Gastrocnemius medialis (tissue), 4 donors: ENCODE data around the gene JADE2. TPM values are rescaled to one million over a fixed set of nuclear protein-coding genes. Genes with fewer than 3 reads are reported as not detected.
"Not testable (repeated sequence)": the region's sequence is repeated elsewhere in the genome, so short reads cannot be mapped to it uniquely, and the experiment has no call there.

Experiments
- ATAC-seq, 2 donors: fragments of 150-250 bp; one replicate each; pipeline ENCODE4 v1.9.1; 2016
- DNase-seq, 2 donors: peaks; one replicate each; pipeline ENCODE4 v3.0.0-alpha.2; 2019
- H3K27ac ChIP-seq, 4 donors: fragments of 200-600 bp; sonication (generic); 1 replicate in 1 of 4; 2 replicates in 3 of 4; pipeline ENCODE4 v1.5.1; 2016 to 2018; ENCODE audit warnings: mild to moderate bottlenecking in 2 of 4, moderate library complexity in 1 of 4
- H3K27me3 ChIP-seq, 3 donors: fragments of 200-600 bp; sonication (generic) in 2 of 3; 1 replicate in 1 of 3; 2 replicates in 2 of 3; pipeline versions ENCODE4 v1.5.1 to v1.6.0; 2016 to 2019; ENCODE audit warnings: mild to moderate bottlenecking in 1 of 3, moderate library complexity in 1 of 3
- H3K36me3 ChIP-seq, 2 donors: fragments of 200-600 bp; sonication (generic) in 1 of 2; one replicate each; pipeline ENCODE4 v1.5.1; 2017 to 2018
- H3K4me1 ChIP-seq, 2 donors: fragments of 200-600 bp; sonication (generic) in 1 of 2; one replicate each; pipeline ENCODE4 v1.5.1; 2016 to 2017; ENCODE audit warnings: mild to moderate bottlenecking in 2 of 2
- H3K4me3 ChIP-seq, 4 donors: fragments of 200-600 bp; sonication (generic) in 3 of 4; 1 replicate in 1 of 4; 2 replicates in 3 of 4; pipeline ENCODE4 v1.5.1; 2016 to 2019; ENCODE audit warnings: mild to moderate bottlenecking in 2 of 4
- H3K9me3 ChIP-seq, 3 donors: fragments of 200-600 bp; sonication (generic) in 2 of 3; 1 replicate in 1 of 3; 2 replicates in 2 of 3; pipeline ENCODE4 v1.5.1; 2016 to 2019
- CTCF ChIP-seq, 5 experiments: fragments of 450-650 bp in 3 of 5; fragments of 200-600 bp in 2 of 5; sonication (generic) in 2 of 5; IDR thresholded peaks in 4 of 5; conservative IDR thresholded peaks in 1 of 5; 1 replicate in 4 of 5; 2 replicates in 1 of 5; pipeline ENCODE4 v1.5.1; 2016 to 2019; ENCODE audit warnings: antibody characterized with exemption in 5 of 5, mild to moderate bottlenecking in 3 of 5, moderate library complexity in 3 of 5
- POLR2A ChIP-seq, 2 donors: fragments of 450-650 bp; IDR thresholded peaks; one replicate each; pipeline ENCODE4 v1.6.1; 2017; ENCODE audit warnings: antibody characterized with exemption in 2 of 2, mild to moderate bottlenecking in 2 of 2, moderate library complexity in 2 of 2
- in situ Hi-C, 4 donors: fragments of 200-750 bp; cut with MboI; loops; one replicate each; pipeline versions ENCODE4 v1.15.0 to v1.8.0; 2017; ENCODE audit warnings: low sequenced_read_pairs in 4 of 4
- intact Hi-C: fragments of 100-400 bp; cut with DNase I; formaldehyde crosslinking; loops from one replicate; pipeline ENCODE4 v1.15.1; 2023; ENCODE audit warnings: low total_unique reads
- total RNA-seq, 4 donors: library from RNA; depleted of rRNA; stranded (reverse); fragments of >200 nt; gene quantifications; one replicate each; pipeline versions ENCODE4 v1.1.0 to v1.2.3, GENCODE V29; 2016

Gene JADE2
- total RNA-seq, 4 donors from 2014 or later = 17.3 to 44.5 (median 19.8) TPM

GRCh38 chr5:134493461-134494055 lies 31.9 kb upstream of the JADE2 start:
- no peak for TF ChIP-seq CTCF (IDR thresholded peaks at IDR 0.05 in 4 of 5, conservative IDR thresholded peaks at IDR 0.05 in 1 of 5)
- Histone ChIP-seq H3K27ac (no peak overlapping the region), H3K36me3 (no peaks in the 10 kb centered on the region), H3K27me3 (no peaks in the 10 kb centered on the region), H3K4me3 (no peak overlapping the region), H3K4me1 (no peaks in the 10 kb centered on the region), H3K9me3 (no peaks in the 10 kb centered on the region)
- in situ Hi-C loops = no loop called here
- DNase-seq = no peak
- intact Hi-C loops = no loop called here
- no peak for ATAC-seq

GRCh38 chr5:134494780-134495179 lies 30.7 kb upstream of the JADE2 start:
- no peak for DNase-seq
- Histone ChIP-seq H3K27ac (no peak overlapping the region), H3K4me1 (no peaks in the 10 kb centered on the region), H3K9me3 (no peaks in the 10 kb centered on the region), H3K27me3 (no peaks in the 10 kb centered on the region), H3K36me3 (no peaks in the 10 kb centered on the region), H3K4me3 (no peak overlapping the region)
- in situ Hi-C loops (no loop called here), intact Hi-C loops (no loop called here)
- no peak for ATAC-seq
- no peak for TF ChIP-seq POLR2A (IDR thresholded peaks at IDR 0.05)
- TF ChIP-seq CTCF (IDR thresholded peaks at IDR 0.05 in 4 of 5, conservative IDR thresholded peaks at IDR 0.05 in 1 of 5) = no peak

- H3K27ac ChIP-seq, ATAC-seq, H3K4me3 ChIP-seq, H3K27me3 ChIP-seq, intact Hi-C loops, H3K36me3 ChIP-seq, H3K9me3 ChIP-seq, DNase-seq: not testable (repeated sequence)
- in situ Hi-C loops = loop anchor here in 3 of 4 donors (25.0 kb wide), 1 partner anchor 88 kb away; the partner anchor contains the start of gene CDKN2AIPNL (in 3 of the 3)
- H3K4me1 ChIP-seq = peaks cover 11 to 27% of the 10 kb centered on the region in 2 donors
These were observed 25.6 kb upstream of the JADE2 start for GRCh38 chr5:134499905-134500304.

GRCh38 chr5:134500699-134501430 lies 24.6 kb upstream of the JADE2 start:
- in situ Hi-C loops = loop anchor here in 3 of 4 donors (25.0 kb wide), 1 partner anchor 89 kb away; the partner anchor contains the start of gene CDKN2AIPNL (in 3 of the 3)
- intact Hi-C loops = no loop called here
- peak; percentile 57 for ATAC-seq

More at GRCh38 chr5:134500699-134501430, 24.6 kb upstream of the JADE2 start:
- Histone ChIP-seq H3K4me3 (no peak overlapping the region), H3K27me3 (no peaks in the 10 kb centered on the region), H3K9me3 (no peaks in the 10 kb centered on the region), H3K27ac (peak overlapping the region; percentile 2 to 63 (median 43)), H3K36me3 (no peaks in the 10 kb centered on the region), H3K4me1 (peaks cover 15 to 31% of the 10 kb centered on the region in 2 donors)
- TF ChIP-seq POLR2A (IDR thresholded peaks at IDR 0.05) (no peak), CTCF (IDR thresholded peaks at IDR 0.05 in 4 of 5, conservative IDR thresholded peaks at IDR 0.05 in 1 of 5) (no peak)
- peak in 1 of 2 donors; percentile 58 for DNase-seq
